ENCODE data around the gene PLAC1. TPM values are rescaled to one million over a fixed set of nuclear protein-coding genes. Genes with fewer than 3 reads are reported as not detected.

Gene PLAC1
- total RNA-seq, 1 experiment from 2014 or later: 0.51 TPM

- intact Hi-C loops (cut with micrococcal nuclease; ENCODE audit: unreplicated experiment) (no loop called here), in situ Hi-C loops (cut with HindIII; ENCODE audit: low pct_unique_long_range_greater_than_20kb, low sequenced_read_pairs) (no loop called here)
- no peaks in the 10 kb centered on the region; the same call in 1 of the 2 replicates for H3K27me3 ChIP-seq (ENCODE audit: control insufficient read depth, insufficient read depth, low read length)
- no peak overlapping the region for H3K27ac ChIP-seq (ENCODE audit: low read length)
- ChIA-PET CTCF (no interaction called here), POLR2A (interaction anchor here (0.5 kb wide), 1 partner anchor 14 kb away, joined by 3 read pairs; no protein-coding TSS in a partner anchor)
- no peak for ATAC-seq
- TF ChIP-seq POLR2AphosphoS5 (IDR thresholded peaks at IDR 0.05; ENCODE audit: low read depth, low read length) (no peak), SIN3A (IDR thresholded peaks at IDR 0.05; ENCODE audit: borderline replicate concordance, insufficient read depth, low read depth, low read length) (no peak), TCF7L2 (IDR thresholded peaks at IDR 0.05; ENCODE audit: low read depth, low read length) (no peak)
- TF ChIP-seq, protein P1, sequence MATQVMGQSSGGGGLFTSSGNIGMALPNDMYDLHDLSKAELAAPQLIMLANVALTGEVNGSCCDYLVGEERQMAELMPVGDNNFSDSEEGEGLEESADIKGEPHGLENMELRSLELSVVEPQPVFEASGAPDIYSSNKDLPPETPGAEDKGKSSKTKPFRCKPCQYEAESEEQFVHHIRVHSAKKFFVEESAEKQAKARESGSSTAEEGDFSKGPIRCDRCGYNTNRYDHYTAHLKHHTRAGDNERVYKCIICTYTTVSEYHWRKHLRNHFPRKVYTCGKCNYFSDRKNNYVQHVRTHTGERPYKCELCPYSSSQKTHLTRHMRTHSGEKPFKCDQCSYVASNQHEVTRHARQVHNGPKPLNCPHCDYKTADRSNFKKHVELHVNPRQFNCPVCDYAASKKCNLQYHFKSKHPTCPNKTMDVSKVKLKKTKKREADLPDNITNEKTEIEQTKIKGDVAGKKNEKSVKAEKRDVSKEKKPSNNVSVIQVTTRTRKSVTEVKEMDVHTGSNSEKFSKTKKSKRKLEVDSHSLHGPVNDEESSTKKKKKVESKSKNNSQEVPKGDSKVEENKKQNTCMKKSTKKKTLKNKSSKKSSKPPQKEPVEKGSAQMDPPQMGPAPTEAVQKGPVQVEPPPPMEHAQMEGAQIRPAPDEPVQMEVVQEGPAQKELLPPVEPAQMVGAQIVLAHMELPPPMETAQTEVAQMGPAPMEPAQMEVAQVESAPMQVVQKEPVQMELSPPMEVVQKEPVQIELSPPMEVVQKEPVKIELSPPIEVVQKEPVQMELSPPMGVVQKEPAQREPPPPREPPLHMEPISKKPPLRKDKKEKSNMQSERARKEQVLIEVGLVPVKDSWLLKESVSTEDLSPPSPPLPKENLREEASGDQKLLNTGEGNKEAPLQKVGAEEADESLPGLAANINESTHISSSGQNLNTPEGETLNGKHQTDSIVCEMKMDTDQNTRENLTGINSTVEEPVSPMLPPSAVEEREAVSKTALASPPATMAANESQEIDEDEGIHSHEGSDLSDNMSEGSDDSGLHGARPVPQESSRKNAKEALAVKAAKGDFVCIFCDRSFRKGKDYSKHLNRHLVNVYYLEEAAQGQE (IDR thresholded peaks at IDR 0.05; ENCODE audit: insufficient read depth in 1 of 2, low read depth in 2 of 2, low read length in 1 of 2): no peak
- TF ChIP-seq, protein P2, sequence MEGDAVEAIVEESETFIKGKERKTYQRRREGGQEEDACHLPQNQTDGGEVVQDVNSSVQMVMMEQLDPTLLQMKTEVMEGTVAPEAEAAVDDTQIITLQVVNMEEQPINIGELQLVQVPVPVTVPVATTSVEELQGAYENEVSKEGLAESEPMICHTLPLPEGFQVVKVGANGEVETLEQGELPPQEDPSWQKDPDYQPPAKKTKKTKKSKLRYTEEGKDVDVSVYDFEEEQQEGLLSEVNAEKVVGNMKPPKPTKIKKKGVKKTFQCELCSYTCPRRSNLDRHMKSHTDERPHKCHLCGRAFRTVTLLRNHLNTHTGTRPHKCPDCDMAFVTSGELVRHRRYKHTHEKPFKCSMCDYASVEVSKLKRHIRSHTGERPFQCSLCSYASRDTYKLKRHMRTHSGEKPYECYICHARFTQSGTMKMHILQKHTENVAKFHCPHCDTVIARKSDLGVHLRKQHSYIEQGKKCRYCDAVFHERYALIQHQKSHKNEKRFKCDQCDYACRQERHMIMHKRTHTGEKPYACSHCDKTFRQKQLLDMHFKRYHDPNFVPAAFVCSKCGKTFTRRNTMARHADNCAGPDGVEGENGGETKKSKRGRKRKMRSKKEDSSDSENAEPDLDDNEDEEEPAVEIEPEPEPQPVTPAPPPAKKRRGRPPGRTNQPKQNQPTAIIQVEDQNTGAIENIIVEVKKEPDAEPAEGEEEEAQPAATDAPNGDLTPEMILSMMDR (IDR thresholded peaks at IDR 0.05): no peak
- no peak for DNase-seq (ENCODE audit: low read depth, low spot score)
- H3K9me3 ChIP-seq (ENCODE audit: control insufficient read depth, insufficient read depth, low read depth, low read length): no peaks in the 10 kb centered on the region
- no TSS peak for BruUV-seq (replicated peaks)
- H3K4me1 ChIP-seq (ENCODE audit: control insufficient read depth, insufficient read depth, low read length): no peaks in the 10 kb centered on the region
- H3K4me3 ChIP-seq (ENCODE audit: low read depth in 2 of 2, low read length in 2 of 2): no peak overlapping the region
- no peaks in the 10 kb centered on the region for H3K36me3 ChIP-seq (ENCODE audit: control insufficient read depth, insufficient read depth, low read length)
Measured at GRCh38 chrX:134588806-134589205, 69.5 kb downstream of the PLAC1 start.

- H3K36me3 ChIP-seq (ENCODE audit: control insufficient read depth, insufficient read depth, low read length): no peaks in the 10 kb centered on the region
- in situ Hi-C loops (cut with HindIII; ENCODE audit: low pct_unique_long_range_greater_than_20kb, low sequenced_read_pairs) (no loop called here), intact Hi-C loops (cut with micrococcal nuclease; ENCODE audit: unreplicated experiment) (no loop called here)
- ChIA-PET CTCF (no interaction called here), POLR2A (no interaction called here)
- H3K4me1 ChIP-seq (ENCODE audit: control insufficient read depth, insufficient read depth, low read length): peaks cover 14% of the 10 kb centered on the region
- no peak overlapping the region for H3K4me3 ChIP-seq (ENCODE audit: low read depth in 2 of 2, low read length in 2 of 2)
- BruUV-seq (replicated peaks): no TSS peak
- no peak overlapping the region for H3K27ac ChIP-seq (ENCODE audit: low read length)
- ATAC-seq (no peak), DNase-seq (ENCODE audit: low read depth, low spot score) (no peak)
- no peaks in the 10 kb centered on the region for H3K9me3 ChIP-seq (ENCODE audit: control insufficient read depth, insufficient read depth, low read depth, low read length)
- no peaks in the 10 kb centered on the region for H3K27me3 ChIP-seq (ENCODE audit: control insufficient read depth, insufficient read depth, low read length)
- TF ChIP-seq, protein P2 (IDR thresholded peaks at IDR 0.05): no peak
- TF ChIP-seq TCF7L2 (IDR thresholded peaks at IDR 0.05; ENCODE audit: low read depth, low read length): no peak
- TF ChIP-seq SIN3A (IDR thresholded peaks at IDR 0.05; ENCODE audit: borderline replicate concordance, insufficient read depth, low read depth, low read length): no peak
- TF ChIP-seq POLR2AphosphoS5 (IDR thresholded peaks at IDR 0.05; ENCODE audit: low read depth, low read length): no peak
- TF ChIP-seq, protein P1 (IDR thresholded peaks at IDR 0.05; ENCODE audit: insufficient read depth in 1 of 2, low read depth in 2 of 2, low read length in 1 of 2): no peak
Measured at GRCh38 chrX:134580907-134581306, 77.4 kb downstream of the PLAC1 start.
